ENCODE results near the gene ENTPD8.

DNA sequence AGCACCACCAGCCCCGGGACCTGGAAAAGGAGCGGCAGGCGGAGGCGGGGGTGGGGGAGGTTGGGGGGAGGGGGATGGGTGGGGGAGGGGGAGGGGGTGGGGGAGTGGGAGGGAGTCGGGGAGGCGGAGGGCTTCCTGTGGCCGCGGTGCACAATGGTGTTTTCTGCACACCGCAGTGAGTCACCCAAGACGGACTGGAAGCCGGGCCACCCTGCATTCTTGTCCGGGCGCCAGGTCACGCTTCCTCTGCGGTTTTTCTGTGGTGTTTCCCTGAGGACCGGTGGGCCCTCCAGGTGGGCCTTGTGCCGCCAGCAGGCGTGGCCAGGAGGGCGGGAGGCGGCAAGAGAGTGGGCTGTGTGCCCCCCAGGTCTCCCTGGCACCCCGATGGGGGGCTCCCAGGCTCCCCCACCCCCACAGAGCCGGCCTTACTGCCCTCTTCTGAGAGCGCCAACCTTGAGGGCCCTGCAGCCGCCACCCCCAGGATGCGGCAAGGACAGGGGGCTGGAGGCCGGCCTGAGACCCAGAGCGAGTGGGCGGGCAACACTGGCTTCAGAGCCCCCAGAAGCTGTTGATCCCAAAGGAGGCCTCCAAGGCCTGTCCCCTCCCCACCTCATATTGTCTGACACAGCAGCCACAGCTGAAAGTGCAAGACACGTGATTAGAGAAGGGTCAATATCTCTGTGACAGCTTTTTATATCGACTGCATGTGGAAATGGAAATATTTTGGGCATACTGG lies 29.3 kb downstream of the ENTPD8 start:
- TF ChIP-seq, protein P1, sequence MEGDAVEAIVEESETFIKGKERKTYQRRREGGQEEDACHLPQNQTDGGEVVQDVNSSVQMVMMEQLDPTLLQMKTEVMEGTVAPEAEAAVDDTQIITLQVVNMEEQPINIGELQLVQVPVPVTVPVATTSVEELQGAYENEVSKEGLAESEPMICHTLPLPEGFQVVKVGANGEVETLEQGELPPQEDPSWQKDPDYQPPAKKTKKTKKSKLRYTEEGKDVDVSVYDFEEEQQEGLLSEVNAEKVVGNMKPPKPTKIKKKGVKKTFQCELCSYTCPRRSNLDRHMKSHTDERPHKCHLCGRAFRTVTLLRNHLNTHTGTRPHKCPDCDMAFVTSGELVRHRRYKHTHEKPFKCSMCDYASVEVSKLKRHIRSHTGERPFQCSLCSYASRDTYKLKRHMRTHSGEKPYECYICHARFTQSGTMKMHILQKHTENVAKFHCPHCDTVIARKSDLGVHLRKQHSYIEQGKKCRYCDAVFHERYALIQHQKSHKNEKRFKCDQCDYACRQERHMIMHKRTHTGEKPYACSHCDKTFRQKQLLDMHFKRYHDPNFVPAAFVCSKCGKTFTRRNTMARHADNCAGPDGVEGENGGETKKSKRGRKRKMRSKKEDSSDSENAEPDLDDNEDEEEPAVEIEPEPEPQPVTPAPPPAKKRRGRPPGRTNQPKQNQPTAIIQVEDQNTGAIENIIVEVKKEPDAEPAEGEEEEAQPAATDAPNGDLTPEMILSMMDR (IDR thresholded peaks at IDR 0.05; ENCODE audit: low read depth, low read length) = no peak
- no peak for TF ChIP-seq EZH2phosphoT487 (IDR thresholded peaks at IDR 0.05; ENCODE audit: low read depth)
